Peyer's patch (tissue), 4 donors: ENCODE data around the gene B4GAT1. TPM values are rescaled to one million over a fixed set of nuclear protein-coding genes. Genes with fewer than 3 reads are reported as not detected.
"Not testable (repeated sequence)": the region's sequence is repeated elsewhere in the genome, so short reads cannot be mapped to it uniquely, and the experiment has no call there.

ENCODE experiments used
- DNase-seq, 3 donors: peaks; one replicate each; pipeline ENCODE4 v3.0.0-alpha.2; 2017 to 2019
- H3K27ac ChIP-seq, 4 donors: fragments of 200-600 bp; sonication (generic); one replicate each; pipeline ENCODE4 v1.5.1; 2016 to 2019
- H3K27me3 ChIP-seq, 2 donors: fragments of 200-600 bp; sonication (generic); one replicate each; pipeline ENCODE4 v1.5.1; 2019
- H3K36me3 ChIP-seq, 3 donors: fragments of 200-600 bp; sonication (generic); one replicate each; pipeline ENCODE4 v1.5.1; 2016 to 2019
- H3K4me1 ChIP-seq, 4 donors: fragments of 200-600 bp; sonication (generic); one replicate each; pipeline ENCODE4 v1.5.1; 2016 to 2019
- H3K4me3 ChIP-seq, 4 donors: fragments of 200-600 bp; sonication (generic); 1 replicate in 3 of 4; 2 replicates in 1 of 4; pipeline ENCODE4 v1.5.1; 2016 to 2019; ENCODE audit warnings: mild to moderate bottlenecking in 1 of 4
- H3K9me3 ChIP-seq, 4 donors: fragments of 200-600 bp; sonication (generic); one replicate each; pipeline ENCODE4 v1.5.1; 2016 to 2019; ENCODE audit warnings: mild to moderate bottlenecking in 1 of 4
- CTCF ChIP-seq, 6 experiments: fragments of 450-650 bp in 4 of 6; fragments of 200-600 bp in 2 of 6; sonication (generic) in 1 of 6; IDR thresholded peaks; one replicate each; pipeline ENCODE4 v1.5.1; 2017 to 2019; ENCODE audit warnings: antibody characterized with exemption in 6 of 6, mild to moderate bottlenecking in 3 of 6, moderate library complexity in 1 of 6
- POLR2A ChIP-seq, 2 donors: fragments of 450-650 bp; IDR thresholded peaks; one replicate each; pipeline ENCODE4 v1.5.1; 2017; ENCODE audit warnings: antibody characterized with exemption in 2 of 2, mild to moderate bottlenecking in 2 of 2, moderate library complexity in 2 of 2
- total RNA-seq, 4 donors: library from RNA; depleted of rRNA; stranded (reverse); fragments of >200 nt; gene quantifications; one replicate each; pipeline ENCODE4 v1.1.0, GENCODE V29; 2016

Gene B4GAT1
- total RNA-seq, 4 donors from 2014 or later, result 1.7 to 21.9 (median 18.8) TPM

GRCh38 chr11:66386171-66387069 lies 39.0 kb upstream of the B4GAT1 start:
- no peaks in the 10 kb centered on the region for H3K27me3 ChIP-seq
- peak; percentile 82 to 95 (median 86) for DNase-seq
- no peak overlapping the region for H3K27ac ChIP-seq
- no peaks in the 10 kb centered on the region for H3K36me3 ChIP-seq
- H3K4me1 ChIP-seq, result peaks cover 0 to 6% (median 0%) of the 10 kb centered on the region in 4 donors
- H3K4me3 ChIP-seq, result peak overlapping the region in 2 of 4 donors; percentile 18 to 42
- TF ChIP-seq POLR2A (IDR thresholded peaks at IDR 0.05) (no peak), CTCF (IDR thresholded peaks at IDR 0.05) (peak; percentile 76 to 97 (median 87))
- H3K9me3 ChIP-seq, result no peaks in the 10 kb centered on the region

- H3K36me3 ChIP-seq, H3K4me1 ChIP-seq, H3K27ac ChIP-seq, DNase-seq, H3K4me3 ChIP-seq, H3K27me3 ChIP-seq, H3K9me3 ChIP-seq: not testable (repeated sequence)
These were observed 36.9 kb upstream of the B4GAT1 start for GRCh38 chr11:66384316-66384715.

GRCh38 chr11:66380264-66380663 lies 32.8 kb upstream of the B4GAT1 start:
- not testable (repeated sequence) for H3K4me1 ChIP-seq, DNase-seq, H3K27me3 ChIP-seq, H3K4me3 ChIP-seq, H3K36me3 ChIP-seq, H3K9me3 ChIP-seq, H3K27ac ChIP-seq

- not testable (repeated sequence) for H3K9me3 ChIP-seq, H3K4me3 ChIP-seq, H3K27ac ChIP-seq, H3K36me3 ChIP-seq, H3K27me3 ChIP-seq, DNase-seq
- peaks cover 0 to 13% (median 0%) of the 10 kb centered on the region in 4 donors for H3K4me1 ChIP-seq
These were observed 26.4 kb upstream of the B4GAT1 start for GRCh38 chr11:66373690-66374287.

- no peak overlapping the region for H3K4me3 ChIP-seq
- no peak overlapping the region for H3K27ac ChIP-seq
- H3K4me1 ChIP-seq, result peaks cover 0 to 13% (median 0%) of the 10 kb centered on the region in 4 donors
- no peaks in the 10 kb centered on the region for H3K9me3 ChIP-seq
- no peaks in the 10 kb centered on the region for H3K36me3 ChIP-seq
- no peak for DNase-seq
- no peak for TF ChIP-seq CTCF (IDR thresholded peaks at IDR 0.05)
- TF ChIP-seq POLR2A (IDR thresholded peaks at IDR 0.05), result no peak
- H3K27me3 ChIP-seq, result no peaks in the 10 kb centered on the region
These were observed 25.8 kb upstream of the B4GAT1 start for GRCh38 chr11:66373265-66373664.

- DNase-seq, result peak; percentile 76 to 90 (median 84)
- peak within 1 kb of the TSS; percentile 77 to 82 (median 80) for H3K4me3 ChIP-seq
- no peaks in the 10 kb centered on the region for H3K36me3 ChIP-seq
- H3K27ac ChIP-seq, result peak within 1 kb of the TSS; percentile 72 to 88 (median 86)
- H3K27me3 ChIP-seq, result no peaks in the 10 kb centered on the region
- TF ChIP-seq CTCF (IDR thresholded peaks at IDR 0.05), result no peak
- peaks cover 0 to 13% (median 0%) of the 10 kb centered on the region in 4 donors for H3K4me1 ChIP-seq
- no peaks in the 10 kb centered on the region for H3K9me3 ChIP-seq
These were observed 24.4 kb upstream of the B4GAT1 start, which contains the start of gene SLC29A2 for GRCh38 chr11:66371627-66372415. Gene SLC29A2 (minus strand): TSS chr11:66371760. CDS start chr11:66371591, 169 bp downstream.
